GM12801 (cell line): ENCODE results near the gene FSD2.

Experiments
- CTCF ChIP-seq: IDR thresholded peaks from one replicate; pipeline ENCODE4 v1.5.1; 2011; ENCODE audit warnings: control low read depth; ENCODE audit not compliant: insufficient read length; ENCODE audit errors: extremely low read depth

Gene FSD2

GRCh38 chr15:82805994-82806406, at the start of gene FSD2:
Gene FSD2, minus strand, starts transcription at chr15:82806069. Its CDS starts 18,679 bp downstream, at chr15:82787390.
- no peak for TF ChIP-seq CTCF

GRCh38 chr15:82854554-82854953, 48.7 kb upstream of the FSD2 start:
- no peak for TF ChIP-seq CTCF

GRCh38 chr15:82852941-82853561, 47.2 kb upstream of the FSD2 start:
- no peak for TF ChIP-seq CTCF

- no peak for TF ChIP-seq CTCF
These were observed 46.2 kb upstream of the FSD2 start for GRCh38 chr15:82851981-82852511.

GRCh38 chr15:82851306-82851850, 45.5 kb upstream of the FSD2 start:
- TF ChIP-seq CTCF = no peak

GRCh38 chr15:82850731-82851130, 44.9 kb upstream of the FSD2 start:
- no peak for TF ChIP-seq CTCF

- no peak for TF ChIP-seq CTCF
These were observed 44.0 kb upstream of the FSD2 start for GRCh38 chr15:82849556-82850512.
